Stimulated activated CD8-positive, alpha-beta memory T cell treated with anti-CD3 and anti-CD28 coated beads, Interleukin-12 subunit alpha, Interleukin-12 subunit beta, amount 100 ng/mL, for 24 hours (primary cell): ENCODE measurements around the gene TRPC1.
"Not testable (repeated sequence)": the region's sequence is repeated elsewhere in the genome, so short reads cannot be mapped to it uniquely, and the experiment has no call there.

Source experiments
- DNase-seq: peaks from one replicate; pipeline ENCODE4 v3.0.0-alpha.2; 2020; ENCODE audit errors: extremely low read depth

The TRPC1 gene

GRCh38 chr3:142752605-142753004 is 28.8 kb downstream of the TRPC1 start:
- not testable (repeated sequence) for DNase-seq

- DNase-seq: no peak
These were observed 30.7 kb downstream of the TRPC1 start for GRCh38 chr3:142754494-142754893.

- DNase-seq: no peak
These were observed 44.5 kb downstream of the TRPC1 start for GRCh38 chr3:142768338-142768737.

- no peak for DNase-seq
These were observed 54.1 kb downstream of the TRPC1 start for GRCh38 chr3:142777927-142778326.

- no peak for DNase-seq
These were observed 54.7 kb downstream of the TRPC1 start for GRCh38 chr3:142778541-142778940.

GRCh38 chr3:142779591-142779990 is 55.8 kb downstream of the TRPC1 start:
- no peak for DNase-seq

GRCh38 chr3:142782616-142783015 is 58.8 kb downstream of the TRPC1 start:
- no peak for DNase-seq

GRCh38 chr3:142784228-142784627 is 60.4 kb downstream of the TRPC1 start:
- no peak for DNase-seq

GRCh38 chr3:142785996-142786395 is 62.2 kb downstream of the TRPC1 start:
- DNase-seq: no peak

- DNase-seq: no peak
These were observed 63.9 kb downstream of the TRPC1 start for GRCh38 chr3:142787719-142788118.

GRCh38 chr3:142794508-142794907 is 70.7 kb downstream of the TRPC1 start:
- no peak for DNase-seq

GRCh38 chr3:142795332-142795731 is 71.5 kb downstream of the TRPC1 start:
- DNase-seq: no peak

GRCh38 chr3:142796823-142797222 is 73.0 kb downstream of the TRPC1 start:
- DNase-seq: no peak

- DNase-seq: no peak
These were observed 77.9 kb downstream of the TRPC1 start for GRCh38 chr3:142801746-142802145.

- no peak for DNase-seq
These were observed 79.1 kb downstream of the TRPC1 start for GRCh38 chr3:142802891-142803290.

GRCh38 chr3:142808103-142808917 is 84.5 kb downstream of the TRPC1 start:
- no peak for DNase-seq

- no peak for DNase-seq
These were observed 85.4 kb downstream of the TRPC1 start for GRCh38 chr3:142809259-142809658.

GRCh38 chr3:142815803-142816202 is 92.0 kb downstream of the TRPC1 start:
- no peak for DNase-seq

GRCh38 chr3:142817356-142817755 is 93.5 kb downstream of the TRPC1 start:
- DNase-seq: no peak

GRCh38 chr3:142817897-142818296 is 94.1 kb downstream of the TRPC1 start:
- no peak for DNase-seq

- DNase-seq: no peak
These were observed 94.8 kb downstream of the TRPC1 start for GRCh38 chr3:142818651-142819050.

- no peak for DNase-seq
These were observed 95.3 kb downstream of the TRPC1 start for GRCh38 chr3:142819179-142819578.

GRCh38 chr3:142828703-142829305 is 105.0 kb downstream of the TRPC1 start:
- DNase-seq: peak; percentile 24
